Measurements from ENCODE around the gene PDZD7. TPM values are rescaled to one million over a fixed set of nuclear protein-coding genes. Genes with fewer than 3 reads are reported as not detected.

PDZD7 gene
- total RNA-seq, 1 donor from 2014 or later, result 0.04 TPM

GRCh38 chr10:101000127-101000914 lies 30.6 kb downstream of the PDZD7 start:
- no peak for ATAC-seq

GRCh38 chr10:100999742-101000126 lies 31.2 kb downstream of the PDZD7 start, which contains the start of gene LZTS2:
LZTS2 (plus strand) TSS chr10:100999808; CDS start chr10:101002539, 2,731 bp downstream.
- peak; percentile 56 for ATAC-seq

GRCh38 chr10:100998991-100999741 lies 31.8 kb downstream of the PDZD7 start:
- ATAC-seq, result peak; percentile 61

GRCh38 chr10:100998183-100998990 lies 32.5 kb downstream of the PDZD7 start:
- ATAC-seq, result peak; percentile 49

GRCh38 chr10:100997360-100998182 lies 33.4 kb downstream of the PDZD7 start:
- peak; percentile 60 for ATAC-seq

GRCh38 chr10:100996678-100997359 lies 34.1 kb downstream of the PDZD7 start:
- ATAC-seq, result peak; percentile 25

GRCh38 chr10:100995181-100995580 lies 35.7 kb downstream of the PDZD7 start:
- ATAC-seq, result no peak

- no peak for ATAC-seq
Observed at GRCh38 chr10:100993986-100994708, 36.8 kb downstream of the PDZD7 start.

- ATAC-seq, result no peak
Observed at GRCh38 chr10:100989088-100989487, 41.8 kb downstream of the PDZD7 start.

- ATAC-seq, result no peak
Observed at GRCh38 chr10:100988166-100988565, 42.8 kb downstream of the PDZD7 start.

- no peak for ATAC-seq
Observed at GRCh38 chr10:100987685-100988049, 43.3 kb downstream of the PDZD7 start.

- ATAC-seq, result peak; percentile 84
Observed at GRCh38 chr10:100986952-100987684, 43.8 kb downstream of the PDZD7 start, which contains the start of the genes MRPL43 and TWNK. MRPL43 (minus strand) TSS chr10:100987497; CDS start chr10:100987443, 54 bp downstream. TWNK (plus strand) TSS chr10:100987543; CDS start chr10:100988211, 668 bp downstream.

GRCh38 chr10:100986623-100986951 lies 44.3 kb downstream of the PDZD7 start:
- ATAC-seq, result peak; percentile 5

- ATAC-seq, result no peak
Observed at GRCh38 chr10:100985336-100985735, 45.6 kb downstream of the PDZD7 start.

GRCh38 chr10:100984672-100985177 lies 46.2 kb downstream of the PDZD7 start:
- ATAC-seq, result no peak

- ATAC-seq, result no peak
Observed at GRCh38 chr10:100983868-100984671, 46.9 kb downstream of the PDZD7 start.

GRCh38 chr10:100982916-100983830 lies 47.8 kb downstream of the PDZD7 start:
- no peak for ATAC-seq

All from esophagus mucosa (tissue), 1 donor.